ENCODE results near the gene PARP12.
"Not testable (repeated sequence)": the region's sequence is repeated elsewhere in the genome, so short reads cannot be mapped to it uniquely, and the experiment has no call there.

PARP12 gene

GRCh38 chr7:140062528-140063299, at the start of gene PARP12:
Gene PARP12, minus strand, starts transcription at chr7:140062951. Its CDS starts 104 bp downstream, at chr7:140062847.
- no peak for DNase-seq

- not testable (repeated sequence) for DNase-seq
Measured at GRCh38 chr7:140108777-140109176, 46.0 kb upstream of the PARP12 start.

GRCh38 chr7:140096459-140096858, 33.7 kb upstream of the PARP12 start:
- DNase-seq: no peak

GRCh38 chr7:140093375-140093774, 30.6 kb upstream of the PARP12 start:
- DNase-seq: no peak

- DNase-seq: no peak
Measured at GRCh38 chr7:140085447-140085846, 22.7 kb upstream of the PARP12 start.

GRCh38 chr7:140084972-140085371, 22.2 kb upstream of the PARP12 start:
- DNase-seq: no peak

GRCh38 chr7:140084142-140084655, 21.4 kb upstream of the PARP12 start:
- DNase-seq: no peak

- DNase-seq: no peak
Measured at GRCh38 chr7:140082770-140083169, 20.0 kb upstream of the PARP12 start.

- DNase-seq: no peak
Measured at GRCh38 chr7:140081774-140082425, 19.1 kb upstream of the PARP12 start.

GRCh38 chr7:140080919-140081318, 18.2 kb upstream of the PARP12 start:
- DNase-seq: no peak

- DNase-seq: no peak
Measured at GRCh38 chr7:140079121-140079536, 16.4 kb upstream of the PARP12 start.

- DNase-seq: no peak
Measured at GRCh38 chr7:140078392-140078791, 15.6 kb upstream of the PARP12 start.

GRCh38 chr7:140074780-140075179, 12.0 kb upstream of the PARP12 start:
- no peak for DNase-seq

- DNase-seq: no peak
Measured at GRCh38 chr7:140070546-140070945, 7.8 kb upstream of the PARP12 start.

GRCh38 chr7:140069298-140069949, 6.7 kb upstream of the PARP12 start:
- no peak for DNase-seq

- no peak for DNase-seq
Measured at GRCh38 chr7:140068033-140068432, 5.3 kb upstream of the PARP12 start.

- DNase-seq: no peak
Measured at GRCh38 chr7:140067052-140067451, 4.3 kb upstream of the PARP12 start.

GRCh38 chr7:140062118-140062527, 628 bp downstream of the PARP12 start:
- DNase-seq: no peak

- no peak for DNase-seq
Measured at GRCh38 chr7:140061607-140061930, 1.2 kb downstream of the PARP12 start.

GRCh38 chr7:140060788-140061606, 1.8 kb downstream of the PARP12 start:
- DNase-seq: peak; percentile 71

GRCh38 chr7:140060243-140060630, 2.5 kb downstream of the PARP12 start:
- DNase-seq: no peak

- DNase-seq: no peak
Measured at GRCh38 chr7:140059273-140060242, 3.2 kb downstream of the PARP12 start.
